Nucleus accumbens (tissue), 56 donors: ENCODE data around the gene CD1D.

Experiments
- DNase-seq, 56 donors: peaks; one replicate each; lab custom pipeline; 2025; lab: John Stamatoyannopoulos, UW

The CD1D gene

GRCh38 chr1:158180741-158181576, at the start of gene CD1D:
Gene CD1D, plus strand, starts transcription at chr1:158180895. Its CDS starts 207 bp downstream, at chr1:158181102.
- peak in 8 of 56 donors; percentile 2 to 44 (median 10) for DNase-seq

- no peak for DNase-seq
These were observed 49.5 kb upstream of the CD1D start for GRCh38 chr1:158131217-158131616.

- no peak for DNase-seq
These were observed 39.9 kb upstream of the CD1D start for GRCh38 chr1:158140764-158141192.

GRCh38 chr1:158145173-158145719, 35.4 kb upstream of the CD1D start:
- peak in 22 of 56 donors; percentile 1 to 61 (median 10) for DNase-seq

- DNase-seq: no peak
These were observed 34.5 kb upstream of the CD1D start for GRCh38 chr1:158146165-158146564.

GRCh38 chr1:158146739-158147138, 34.0 kb upstream of the CD1D start:
- DNase-seq: no peak

GRCh38 chr1:158147401-158147800, 33.3 kb upstream of the CD1D start:
- no peak for DNase-seq

GRCh38 chr1:158147869-158148268, 32.8 kb upstream of the CD1D start:
- peak in 1 of 56 donors; percentile 9 for DNase-seq

GRCh38 chr1:158148468-158148867, 32.2 kb upstream of the CD1D start:
- DNase-seq: no peak

- peak in 5 of 56 donors; percentile 1 to 49 (median 27) for DNase-seq
These were observed 31.5 kb upstream of the CD1D start for GRCh38 chr1:158149175-158149574.

GRCh38 chr1:158149577-158150269, 31.0 kb upstream of the CD1D start:
- peak in 55 of 56 donors; percentile 46 to 96 (median 89) for DNase-seq

- peak in 1 of 56 donors; percentile 27 for DNase-seq
These were observed 30.2 kb upstream of the CD1D start for GRCh38 chr1:158150523-158150922.

GRCh38 chr1:158153179-158153578, 27.5 kb upstream of the CD1D start:
- DNase-seq: no peak

GRCh38 chr1:158153746-158154444, 26.8 kb upstream of the CD1D start:
- no peak for DNase-seq

- DNase-seq: no peak
These were observed 26.2 kb upstream of the CD1D start for GRCh38 chr1:158154501-158154900.

GRCh38 chr1:158155673-158156072, 25.0 kb upstream of the CD1D start:
- DNase-seq: no peak

- DNase-seq: no peak
These were observed 21.1 kb upstream of the CD1D start for GRCh38 chr1:158159597-158159996.

GRCh38 chr1:158161446-158161845, 19.2 kb upstream of the CD1D start:
- no peak for DNase-seq

GRCh38 chr1:158163000-158163947, 17.4 kb upstream of the CD1D start:
- DNase-seq: no peak

GRCh38 chr1:158169105-158169504, 11.6 kb upstream of the CD1D start:
- no peak for DNase-seq
